Keratinocyte (primary cell): ENCODE measurements around the gene LYZL4.

ENCODE experiments used
- EZH2 ChIP-seq: IDR thresholded peaks from one replicate; pipeline ENCODE4 v1.6.1; 2012; ENCODE audit warnings: inconsistent platforms, mild to moderate bottlenecking, low read length, moderate library complexity
- TF ChIP-seq, protein P1 (sequence below), 3 experiments: IDR thresholded peaks in 1 of 3; conservative IDR thresholded peaks in 1 of 3; optimal IDR thresholded peaks in 1 of 3; 2 replicates in 2 of 3; 3 replicates in 1 of 3; pipeline versions ENCODE3 to v1.5.1; 2011; ENCODE audit warnings: low read length in 3 of 3, mild to moderate bottlenecking in 3 of 3, moderate library complexity in 2 of 3, control low read depth in 1 of 3, inconsistent platforms in 1 of 3; ENCODE audit not compliant: insufficient read depth in 2 of 3; ENCODE audit errors: extremely low read depth in 1 of 3

DNA sequence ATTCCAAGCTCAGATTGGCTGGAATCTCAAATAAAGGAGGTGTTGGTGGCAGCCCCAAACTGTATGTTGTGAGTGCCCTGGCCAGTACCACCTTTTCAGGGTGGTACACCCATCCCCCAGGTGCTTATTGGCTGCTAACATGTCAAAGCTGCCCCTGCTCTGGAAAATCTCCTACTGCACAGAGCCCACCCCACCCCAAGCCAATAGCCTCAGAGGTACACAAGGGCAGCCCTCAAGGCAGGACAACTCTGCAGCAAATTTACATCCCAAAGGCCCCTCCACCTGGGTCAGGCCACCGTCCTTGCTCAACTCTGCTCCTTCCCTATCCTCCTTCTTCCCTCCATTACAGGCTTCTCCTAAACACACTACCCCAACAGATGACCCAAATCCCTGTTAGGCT is 37.1 kb upstream of the LYZL4 start:
- no peak for TF ChIP-seq EZH2
- TF ChIP-seq, protein P1, sequence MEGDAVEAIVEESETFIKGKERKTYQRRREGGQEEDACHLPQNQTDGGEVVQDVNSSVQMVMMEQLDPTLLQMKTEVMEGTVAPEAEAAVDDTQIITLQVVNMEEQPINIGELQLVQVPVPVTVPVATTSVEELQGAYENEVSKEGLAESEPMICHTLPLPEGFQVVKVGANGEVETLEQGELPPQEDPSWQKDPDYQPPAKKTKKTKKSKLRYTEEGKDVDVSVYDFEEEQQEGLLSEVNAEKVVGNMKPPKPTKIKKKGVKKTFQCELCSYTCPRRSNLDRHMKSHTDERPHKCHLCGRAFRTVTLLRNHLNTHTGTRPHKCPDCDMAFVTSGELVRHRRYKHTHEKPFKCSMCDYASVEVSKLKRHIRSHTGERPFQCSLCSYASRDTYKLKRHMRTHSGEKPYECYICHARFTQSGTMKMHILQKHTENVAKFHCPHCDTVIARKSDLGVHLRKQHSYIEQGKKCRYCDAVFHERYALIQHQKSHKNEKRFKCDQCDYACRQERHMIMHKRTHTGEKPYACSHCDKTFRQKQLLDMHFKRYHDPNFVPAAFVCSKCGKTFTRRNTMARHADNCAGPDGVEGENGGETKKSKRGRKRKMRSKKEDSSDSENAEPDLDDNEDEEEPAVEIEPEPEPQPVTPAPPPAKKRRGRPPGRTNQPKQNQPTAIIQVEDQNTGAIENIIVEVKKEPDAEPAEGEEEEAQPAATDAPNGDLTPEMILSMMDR (optimal IDR thresholded peaks at IDR 0.05 in 1 of 3, IDR thresholded peaks at IDR 0.05 in 1 of 3, conservative IDR thresholded peaks at IDR 0.05 in 1 of 3; ENCODE audit: extremely low read depth in 1 of 3, insufficient read depth in 2 of 3, low read length in 3 of 3), result no peak
